GM19372 (cell line): ENCODE data around the gene PITPNC1.
"Not testable (repeated sequence)": the region's sequence is repeated elsewhere in the genome, so short reads cannot be mapped to it uniquely, and the experiment has no call there.

Source experiments
- ATAC-seq: cut with Tn5 transposase; IDR thresholded peaks from one replicate; pipeline ENCODE4 v1.9.1; 2021; ENCODE audit warnings: mild to moderate bottlenecking, low read depth, moderate library complexity; ENCODE audit not compliant: unreplicated experiment

The PITPNC1 gene

GRCh38 chr17:67636834-67637520, 259.9 kb downstream of the PITPNC1 start:
- ATAC-seq = no peak

DNA sequence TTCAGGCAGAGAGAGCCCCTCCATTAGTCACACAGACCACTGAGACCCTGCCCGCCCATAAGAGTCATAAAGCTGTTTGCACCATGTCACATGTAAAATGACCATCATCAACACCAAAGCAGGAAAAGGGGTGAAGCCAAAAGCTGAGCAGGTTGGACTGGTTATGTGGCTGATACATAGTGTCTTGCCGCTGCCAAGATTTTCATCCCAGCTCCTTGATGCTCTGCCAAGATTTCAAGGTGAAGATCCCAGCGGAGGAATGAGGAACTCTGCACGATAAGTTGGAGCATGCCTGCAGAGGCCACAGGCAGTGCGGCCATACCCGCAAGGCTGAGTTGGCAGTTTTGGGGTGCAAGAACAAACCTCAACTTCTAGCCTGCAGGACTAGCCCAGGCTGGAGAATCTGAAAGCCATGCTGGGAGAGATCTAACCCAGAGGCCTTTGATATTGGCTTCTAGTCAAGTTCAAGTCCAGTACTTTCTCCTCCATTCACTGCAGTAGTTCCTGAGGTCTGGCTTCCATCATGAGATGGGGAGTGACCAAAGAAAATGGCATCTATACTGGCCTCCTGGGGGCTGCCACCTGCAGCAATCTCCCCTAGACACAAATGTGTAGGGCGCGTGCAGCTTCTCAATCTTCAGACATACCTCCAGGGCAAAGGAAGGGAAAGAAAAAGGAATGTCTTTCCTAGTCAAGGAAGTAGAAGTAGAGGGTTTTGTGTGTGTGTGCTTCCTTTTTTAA, 261.0 kb downstream of the PITPNC1 start:
- ATAC-seq = no peak

DNA sequence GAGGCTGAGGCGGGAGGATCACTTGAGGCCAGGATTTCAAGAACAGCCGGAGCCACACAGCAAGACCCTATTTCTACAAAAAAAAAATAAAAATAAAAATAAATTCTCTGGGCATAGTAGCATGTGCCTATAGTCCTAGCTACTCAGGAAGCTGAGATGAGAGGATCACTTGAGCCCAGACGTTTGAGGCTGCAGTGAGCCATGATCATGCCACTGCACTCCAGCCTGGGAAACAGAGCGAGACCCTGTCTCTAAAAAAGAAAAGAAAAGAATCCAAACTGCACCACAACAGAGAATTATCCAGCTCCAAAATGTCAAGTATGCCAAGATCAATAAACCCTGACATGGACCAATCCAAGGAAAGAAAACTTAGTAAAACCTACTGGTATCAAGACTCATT, 261.8 kb downstream of the PITPNC1 start:
- ATAC-seq = no peak

DNA sequence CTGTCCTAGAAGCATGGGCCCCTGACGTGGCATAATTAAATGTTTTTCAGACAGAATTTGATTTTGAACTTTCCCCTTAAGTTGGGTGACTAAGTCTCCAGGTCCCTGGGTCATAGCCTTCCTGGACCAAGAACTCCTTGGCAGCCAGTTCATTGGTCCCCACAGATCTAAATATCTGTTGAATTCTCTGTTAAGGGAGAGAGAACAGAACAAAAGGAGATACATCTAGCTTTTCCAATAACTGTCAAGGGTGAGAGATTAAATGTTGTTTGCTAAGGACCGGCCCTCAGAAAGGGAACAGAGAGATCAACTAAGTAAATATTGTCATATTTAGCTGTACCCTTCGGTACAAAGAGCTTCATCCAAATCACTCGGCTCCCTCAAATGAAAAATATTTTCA, 262.5 kb downstream of the PITPNC1 start:
- no peak for ATAC-seq

GRCh38 chr17:67639979-67640378, 262.9 kb downstream of the PITPNC1 start:
- ATAC-seq = no peak

- ATAC-seq = no peak
These were observed 265.4 kb downstream of the PITPNC1 start for GRCh38 chr17:67642488-67642887.

- no peak for ATAC-seq
These were observed 267.0 kb downstream of the PITPNC1 start for GRCh38 chr17:67644061-67644460.

DNA sequence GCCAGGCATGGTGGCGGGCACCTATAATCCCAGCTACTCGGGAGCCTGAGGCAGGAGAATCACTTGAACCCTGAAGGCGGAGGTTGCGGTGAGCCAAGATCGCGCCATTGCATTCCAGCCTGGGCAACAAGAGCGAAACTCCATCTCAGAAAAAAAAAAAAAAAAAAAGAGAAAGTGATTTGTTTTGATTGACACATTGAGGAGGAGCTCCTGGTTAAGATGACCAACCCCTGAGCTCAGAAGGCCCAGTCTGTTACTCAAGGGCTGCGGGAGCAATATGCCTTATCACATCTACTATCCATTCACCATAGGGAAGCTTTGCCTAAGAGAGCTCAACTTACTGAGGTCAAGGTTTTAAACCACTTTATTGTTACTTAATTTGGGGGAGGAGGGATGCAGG, 268.1 kb downstream of the PITPNC1 start:
- not testable (repeated sequence) for ATAC-seq

DNA sequence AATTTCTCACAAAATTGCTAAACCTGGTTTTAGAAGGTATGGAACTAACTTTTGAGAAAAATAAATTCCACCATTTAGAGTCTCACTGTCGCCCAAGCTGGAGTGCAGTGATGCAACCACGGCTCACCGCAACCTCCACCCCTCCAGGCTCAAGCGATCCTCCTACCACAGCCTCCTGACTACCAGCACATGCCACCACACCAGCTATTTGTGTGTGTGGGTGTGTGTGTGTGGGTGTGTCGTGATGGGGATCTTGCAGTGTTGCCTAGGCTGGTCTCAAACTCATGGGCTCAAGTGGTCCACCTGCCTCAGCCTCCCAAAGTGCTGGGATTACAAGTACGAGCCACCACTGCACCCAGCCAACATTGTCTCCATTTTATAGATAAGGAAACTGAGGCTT, 269.4 kb downstream of the PITPNC1 start:
- ATAC-seq = no peak

DNA sequence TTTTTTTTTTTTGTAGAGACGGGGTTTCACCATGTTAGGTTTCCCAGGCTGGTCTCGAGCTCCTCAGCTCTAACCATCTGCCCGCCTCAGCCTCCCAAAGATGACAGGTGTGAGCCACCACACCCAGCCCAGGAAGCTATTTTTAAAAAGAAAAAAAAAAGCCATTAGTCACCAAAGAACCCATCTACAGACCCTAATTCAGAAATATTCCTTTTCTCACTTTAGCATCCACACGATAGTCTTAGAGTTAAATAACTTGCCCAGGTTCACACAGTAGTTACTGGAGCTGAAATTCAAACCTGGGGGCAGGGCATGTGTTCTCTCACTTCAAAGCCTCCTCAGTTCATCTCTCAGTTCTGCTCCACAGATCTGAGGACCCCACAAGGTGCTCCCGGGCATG, 270.4 kb downstream of the PITPNC1 start:
- peak; percentile 41 for ATAC-seq

DNA sequence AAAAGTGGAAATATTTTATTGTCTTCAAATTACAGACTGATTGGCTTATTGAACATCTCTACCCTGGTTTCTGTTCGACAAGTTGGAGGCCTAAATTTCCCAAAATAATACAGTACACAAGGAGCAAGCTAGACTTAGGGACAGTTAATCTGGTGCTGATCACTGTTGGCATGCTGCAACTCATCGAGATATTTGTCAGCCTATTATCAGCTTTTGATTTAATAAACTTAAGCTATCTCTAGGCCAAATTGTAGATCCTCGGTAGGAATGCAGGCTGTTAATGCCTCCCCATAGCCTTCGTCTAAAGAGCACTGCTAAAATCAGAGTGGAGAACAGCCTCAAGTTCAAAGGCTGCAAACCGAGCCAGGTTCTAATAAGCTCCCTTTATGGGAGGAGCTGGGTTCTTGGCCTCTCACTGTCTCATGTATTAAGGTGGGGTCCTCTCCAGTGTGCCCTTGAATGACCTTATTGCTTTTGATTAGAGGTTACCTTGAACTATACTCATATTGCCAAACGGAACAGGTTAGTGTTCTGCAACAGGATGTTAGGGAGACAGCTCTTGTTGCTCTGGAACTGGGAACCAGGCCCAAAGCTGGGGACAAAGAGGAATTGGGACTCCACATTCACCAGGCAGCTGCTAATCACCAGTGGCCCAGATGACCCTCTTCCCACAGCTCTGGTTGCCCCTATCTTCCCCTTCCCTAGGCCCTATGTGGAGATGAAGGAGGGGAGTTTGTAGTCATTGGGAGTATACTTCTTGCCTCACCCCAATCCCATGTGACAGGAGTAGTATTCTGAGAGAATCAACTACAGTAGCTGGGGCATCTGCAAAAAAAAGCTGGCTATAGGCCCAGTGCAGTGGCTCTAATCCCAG, 271.2 kb downstream of the PITPNC1 start:
- no peak for ATAC-seq

- ATAC-seq = not testable (repeated sequence)
These were observed 271.8 kb downstream of the PITPNC1 start for GRCh38 chr17:67648906-67649295.

DNA sequence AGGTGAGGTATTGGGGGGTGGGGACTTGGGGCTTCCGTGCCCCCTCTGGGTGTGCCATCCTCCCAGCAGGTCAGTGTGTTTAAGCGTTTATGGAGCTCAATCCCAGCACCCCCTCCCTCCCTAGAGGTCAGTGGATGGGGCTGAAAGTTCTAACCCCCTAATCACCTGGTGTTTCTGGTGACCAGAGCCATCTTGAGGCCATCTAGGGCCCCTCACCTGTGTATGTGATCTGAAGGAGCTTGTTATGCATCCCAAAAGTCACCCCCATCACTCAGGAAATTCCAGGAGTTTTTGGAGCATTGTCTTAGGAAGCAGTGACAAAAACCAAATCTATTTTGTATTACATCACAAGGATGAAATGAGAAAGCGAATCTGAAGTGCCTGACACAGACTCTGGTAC, 272.8 kb downstream of the PITPNC1 start:
- ATAC-seq = no peak

DNA sequence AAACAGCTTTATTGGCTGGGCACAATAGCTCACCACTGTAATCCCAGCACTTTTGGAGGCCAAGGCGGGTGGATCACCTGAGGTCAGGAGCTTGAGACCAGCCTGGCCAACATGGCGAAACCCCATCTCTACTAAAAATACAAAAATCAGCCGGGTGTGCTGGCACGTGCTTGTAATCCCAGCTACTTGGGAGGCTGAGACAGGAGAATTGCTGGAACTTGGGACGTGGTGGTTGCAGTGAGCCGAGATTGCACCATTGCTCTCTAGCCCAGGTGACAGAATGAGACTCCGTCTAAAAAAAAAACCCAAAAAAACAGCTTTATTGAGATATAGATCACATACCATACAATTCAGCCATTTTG, 274.1 kb downstream of the PITPNC1 start:
- not testable (repeated sequence) for ATAC-seq

DNA sequence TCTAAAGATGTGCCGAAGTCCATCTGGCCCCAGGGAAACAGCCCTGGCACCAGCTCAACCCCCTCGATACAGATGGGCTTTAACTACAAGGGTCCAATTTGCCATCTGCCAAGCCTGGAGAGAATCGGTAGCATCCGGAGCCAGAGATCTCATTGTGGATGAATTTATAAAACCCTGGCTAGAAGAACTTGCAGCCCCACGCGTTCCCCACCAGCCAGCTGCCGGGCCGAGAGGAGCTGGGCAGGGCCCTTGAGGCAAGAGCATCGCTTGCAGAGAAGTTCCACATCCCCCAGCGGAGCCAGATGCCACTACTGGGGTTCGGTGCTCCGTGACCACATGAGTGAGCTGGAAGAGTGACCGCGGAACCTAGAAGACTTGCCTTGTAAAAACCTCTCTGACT, 275.4 kb downstream of the PITPNC1 start:
- ATAC-seq = no peak

GRCh38 chr17:67655478-67656148, 278.5 kb downstream of the PITPNC1 start:
- ATAC-seq = no peak

- no peak for ATAC-seq
These were observed 279.6 kb downstream of the PITPNC1 start for GRCh38 chr17:67656494-67657203.

- no peak for ATAC-seq
These were observed 280.5 kb downstream of the PITPNC1 start for GRCh38 chr17:67657596-67657995.

DNA sequence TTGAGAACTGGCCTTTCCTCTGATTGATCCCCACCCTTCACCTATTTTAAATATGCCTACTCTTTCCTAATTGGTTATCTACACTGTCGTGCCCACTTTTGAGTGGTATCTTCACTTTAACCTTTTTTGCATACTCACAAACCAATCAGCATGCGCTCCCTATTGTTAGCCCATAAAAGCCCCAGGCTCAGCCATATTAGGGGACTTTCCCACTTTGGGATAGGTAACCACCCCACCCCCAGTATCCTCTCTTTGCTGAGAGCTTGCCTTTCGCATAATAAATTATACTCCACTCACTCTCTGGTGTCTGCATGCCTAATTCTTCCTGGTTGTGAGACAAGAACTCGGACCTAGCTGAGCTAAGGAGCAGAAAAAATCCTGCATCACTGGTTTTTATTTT, 281.2 kb downstream of the PITPNC1 start:
- ATAC-seq = no peak

- no peak for ATAC-seq
These were observed 281.9 kb downstream of the PITPNC1 start for GRCh38 chr17:67659028-67659427.
